Stimulated activated CD4-positive, alpha-beta T cell treated with anti-CD3 and anti-CD28 coated beads, Interleukin-15, amount 100 ng/mL, for 48 hours (primary cell): Measurements from ENCODE around the gene PPIL6.
A peak's percentile ranks its signal among the peaks of the same experiment; 100 is the strongest.

Experiments
- DNase-seq, 2 donors: peaks; one replicate each; pipeline ENCODE4 v3.0.0-alpha.2; 2020; ENCODE audit warnings: low read depth in 2 of 2

PPIL6 gene

DNA sequence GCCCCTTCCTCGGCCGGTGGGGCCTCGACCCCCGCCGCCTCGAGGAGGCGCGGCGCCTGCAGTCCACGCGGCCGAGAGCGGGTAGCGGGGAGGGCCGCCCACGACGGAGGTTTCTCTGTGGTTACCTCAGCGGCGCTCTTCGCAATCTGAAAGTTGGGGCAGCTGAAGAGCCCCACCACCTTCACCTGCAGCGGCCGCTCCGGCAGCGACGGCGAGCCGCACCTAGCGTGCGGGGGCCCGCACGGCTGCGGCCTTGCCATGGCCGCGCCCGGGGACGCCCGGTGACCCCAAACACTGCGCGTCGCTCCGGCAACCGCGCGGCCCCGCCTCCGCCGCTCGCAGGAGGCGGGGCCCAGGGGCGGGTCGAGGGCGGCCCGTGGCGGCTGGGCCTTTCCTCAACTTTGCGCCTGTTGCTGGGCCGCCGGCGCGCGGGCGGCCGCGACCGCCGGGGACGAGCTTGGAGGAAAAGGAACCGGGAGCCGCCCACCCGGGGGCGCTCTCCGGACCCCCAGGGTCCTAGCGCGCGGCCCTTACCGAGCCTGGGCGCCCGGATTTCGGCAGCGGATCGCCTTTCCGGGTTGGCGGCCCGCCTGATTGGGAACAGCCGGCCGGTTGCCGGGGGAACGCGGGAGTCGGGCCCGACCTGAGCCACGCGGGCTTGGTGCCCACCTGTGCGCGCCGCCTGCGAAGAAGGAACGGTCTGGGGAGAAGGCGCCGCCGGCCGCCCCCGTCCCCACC is at the start of gene PPIL6, which contains the start of gene SMPD2:
PPIL6 (minus strand) TSS at position 298 of the 738 bp plus-strand sequence; CDS start at position 260, 38 bp downstream.
SMPD2 (plus strand) TSS at position 394 of the 738 bp plus-strand sequence. CDS start 398 bp downstream, outside the sequence.
- peak; percentile 45 to 62 for DNase-seq

DNA sequence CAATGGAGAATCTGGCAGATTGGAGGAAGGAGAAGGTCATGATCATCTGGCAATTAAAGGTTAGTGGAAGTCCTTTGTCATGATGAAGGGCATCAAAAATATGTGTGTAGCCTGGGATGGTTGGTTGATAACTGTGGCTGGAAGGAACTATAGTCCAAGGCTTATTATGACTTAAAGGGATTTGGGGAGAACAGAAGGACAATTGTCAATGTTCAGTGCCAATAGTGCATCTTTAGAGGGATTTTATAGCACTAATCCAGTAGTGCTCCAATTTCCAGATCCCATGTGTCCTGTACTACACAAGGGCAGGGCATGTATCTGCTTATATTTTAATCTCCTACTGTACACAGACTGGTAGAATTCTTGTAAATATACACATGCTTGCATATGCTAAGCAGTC is 47.6 kb upstream of the PPIL6 start:
- DNase-seq = no peak

DNA sequence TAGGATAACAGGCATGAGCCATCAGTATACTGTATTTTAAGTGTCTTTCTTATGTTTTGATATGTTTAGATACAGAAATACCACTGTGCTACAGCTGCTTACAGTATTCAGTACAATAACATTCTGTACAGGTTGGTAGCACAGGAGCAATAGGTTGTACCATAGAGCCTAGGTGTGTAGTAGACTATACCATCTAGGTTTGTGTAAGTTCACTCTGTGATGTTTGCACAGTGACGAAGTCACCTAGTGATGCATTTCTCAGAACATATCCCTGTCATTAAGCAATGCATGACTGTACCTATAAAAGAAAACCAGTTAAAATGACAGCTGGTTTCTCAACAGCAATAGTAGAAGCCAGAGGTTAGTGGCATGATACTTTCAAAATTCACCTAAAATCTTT is 45.6 kb upstream of the PPIL6 start:
- no peak for DNase-seq

DNA sequence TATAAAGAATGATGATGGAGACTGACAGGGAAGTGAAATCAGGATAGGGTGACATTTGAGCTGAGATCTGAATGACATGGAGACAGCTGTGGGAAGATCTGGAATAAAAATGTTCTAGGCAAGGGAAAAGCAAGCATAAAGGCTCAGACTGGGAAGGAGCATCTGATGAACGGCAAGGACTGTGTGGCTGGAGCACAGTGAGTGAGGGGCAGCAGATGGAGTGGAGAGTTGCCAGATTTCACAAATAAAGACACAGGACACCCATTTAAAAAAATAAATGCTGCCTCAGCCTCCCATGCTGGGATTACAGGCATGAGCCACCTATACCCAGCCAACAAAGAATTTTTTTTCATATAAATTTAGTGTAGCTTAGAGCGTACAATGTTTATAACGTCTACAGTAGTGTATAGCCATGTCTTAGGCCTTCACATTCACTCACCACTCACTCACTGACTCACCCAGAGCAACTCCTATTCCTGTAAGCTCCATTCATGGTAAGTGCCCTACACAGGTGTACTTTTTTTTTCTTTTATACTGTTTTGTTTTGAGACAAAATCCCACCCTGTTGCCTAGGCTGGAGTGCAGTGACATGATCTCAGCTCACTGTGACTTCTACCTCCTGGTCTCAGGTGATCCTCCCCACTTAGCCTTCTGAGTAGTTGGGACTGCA is 45.0 kb upstream of the PPIL6 start:
- no peak for DNase-seq

DNA sequence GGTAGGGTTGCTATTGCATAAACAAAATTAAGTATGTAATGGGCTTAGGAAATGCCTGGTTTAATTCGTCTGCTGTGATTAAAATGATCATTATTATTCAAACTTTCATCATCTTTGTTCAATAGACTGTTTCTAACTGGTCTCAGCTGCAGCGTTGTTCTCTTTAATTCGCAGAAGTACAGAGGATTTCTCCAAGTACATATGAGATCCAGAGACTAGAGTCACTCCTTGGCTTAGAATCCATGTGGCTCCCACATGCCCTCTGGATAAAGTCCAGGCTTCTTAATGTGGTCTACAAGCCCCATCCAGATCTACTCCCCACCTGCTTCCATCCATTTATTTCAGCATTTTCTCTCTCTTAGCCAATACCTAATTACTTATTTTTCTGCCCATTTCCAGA is 43.7 kb upstream of the PPIL6 start:
- no peak for DNase-seq

DNA sequence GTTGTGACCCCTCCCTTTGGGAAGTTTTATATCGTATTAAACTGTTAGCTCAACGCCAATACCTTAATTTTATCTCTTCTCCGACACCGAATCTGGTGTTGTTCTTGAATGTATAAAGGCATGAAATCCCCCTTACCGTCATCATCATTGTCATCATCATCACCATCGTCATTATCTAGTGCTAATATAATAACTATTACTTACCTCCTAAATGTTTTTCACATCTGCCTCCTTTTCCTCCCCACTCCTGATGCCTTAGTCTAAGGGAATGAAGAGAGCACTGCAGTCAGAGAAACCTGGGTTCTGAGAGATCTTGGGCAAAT is 43.3 kb upstream of the PPIL6 start:
- no peak for DNase-seq

DNA sequence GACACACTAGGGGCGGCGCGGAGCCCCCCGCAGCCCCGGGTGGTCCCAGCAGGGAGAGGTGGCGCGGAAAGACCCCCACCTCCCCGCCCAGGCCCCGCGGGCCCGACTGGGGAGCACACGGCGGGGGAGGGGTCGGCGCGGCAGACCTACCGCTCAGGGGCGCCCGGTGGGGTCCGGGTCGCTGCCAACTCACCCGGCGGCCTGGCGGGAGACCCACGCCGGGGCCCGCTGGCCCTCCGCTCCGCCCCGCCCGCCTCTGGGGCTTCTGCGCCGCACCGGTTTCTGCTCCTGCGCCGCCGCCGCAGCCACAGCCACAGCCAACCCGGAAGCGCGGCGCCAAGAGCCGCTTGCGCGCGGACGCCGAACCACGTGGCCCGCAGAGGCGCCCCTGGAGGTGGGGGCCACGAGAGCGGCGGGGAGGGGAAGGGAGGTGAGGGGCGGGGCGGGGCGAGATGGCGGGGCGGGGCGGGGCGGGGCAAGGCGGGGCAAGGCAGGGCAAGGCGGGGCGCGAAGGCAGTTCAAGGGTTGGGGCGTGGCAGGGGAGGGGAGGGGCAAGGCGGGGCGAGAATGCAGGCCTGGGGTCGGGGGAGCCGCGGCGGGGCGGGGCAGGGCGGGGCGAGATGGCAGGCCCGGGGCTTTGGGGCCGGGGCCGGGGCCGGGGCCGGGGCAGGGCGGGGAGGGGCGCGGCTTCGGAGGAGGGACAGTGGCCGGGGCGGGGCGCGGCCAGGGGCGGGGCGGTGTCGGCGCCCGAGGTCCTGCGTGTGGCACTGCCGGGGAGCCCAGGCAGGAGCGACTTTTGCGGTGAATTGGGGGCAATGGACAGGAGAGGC is 42.7 kb upstream of the PPIL6 start, which contains the start of gene ZBTB24:
ZBTB24 (minus strand) TSS at position 315 of the 830 bp plus-strand sequence. CDS start 1,193 bp downstream, outside the sequence.
- peak; percentile 79 to 88 for DNase-seq

DNA sequence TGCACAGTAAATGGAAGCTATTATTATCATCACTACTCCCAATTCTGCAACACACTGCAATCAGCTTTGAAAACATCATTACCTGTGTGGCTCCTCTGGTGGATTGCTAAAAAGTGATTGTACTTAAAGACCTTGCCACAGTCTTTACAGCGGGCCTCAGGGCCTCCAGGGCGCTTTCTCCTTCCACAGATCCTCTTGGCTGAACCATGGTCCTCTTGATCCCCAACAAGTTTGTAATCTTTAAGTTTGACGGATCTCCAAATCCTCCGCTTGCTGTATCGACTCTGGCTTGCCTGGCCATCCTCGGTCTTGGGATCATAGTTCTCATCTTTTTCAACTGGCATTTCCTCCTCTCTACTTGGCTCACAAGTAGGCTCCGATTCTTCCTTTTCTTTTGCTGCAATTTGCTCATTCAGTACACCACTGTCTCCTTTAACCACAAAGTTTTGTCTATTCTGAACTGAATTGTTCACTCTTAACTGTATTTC is 40.6 kb upstream of the PPIL6 start:
- DNase-seq = no peak

DNA sequence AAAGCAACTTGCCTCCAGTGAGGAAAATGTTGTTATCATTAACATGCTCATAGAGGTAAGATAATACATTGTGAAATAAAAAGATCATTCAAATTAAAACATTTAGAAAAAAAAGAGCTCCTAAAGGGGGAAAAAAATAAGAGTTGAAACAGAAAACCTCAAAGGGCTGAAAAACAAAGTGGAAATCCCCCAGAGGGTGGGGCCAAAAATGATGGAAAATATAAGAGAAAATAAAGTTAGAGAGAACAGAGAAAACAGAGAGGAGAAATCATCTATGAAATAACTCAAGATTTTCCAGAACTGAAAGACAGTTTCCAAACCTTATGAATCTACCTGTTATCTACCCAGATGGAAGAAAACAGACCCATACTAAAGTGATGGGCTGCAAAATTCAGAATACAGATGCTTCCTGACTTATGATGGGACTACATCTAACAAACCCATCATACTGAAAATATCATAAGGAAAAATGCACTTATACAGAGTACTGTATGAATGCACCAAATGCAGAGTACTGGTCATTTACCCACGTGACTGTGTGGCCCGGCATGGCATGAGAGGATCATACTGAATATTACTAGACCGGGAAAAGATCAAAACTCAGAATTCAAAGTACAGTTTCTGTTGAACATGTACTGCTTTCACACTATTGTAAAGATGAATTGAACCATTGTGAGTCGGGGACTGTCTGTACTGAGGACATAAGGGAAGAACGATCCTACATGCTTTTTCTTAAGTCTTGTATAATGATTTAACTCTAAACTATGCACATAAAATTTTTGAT is 38.6 kb upstream of the PPIL6 start:
- no peak for DNase-seq

DNA sequence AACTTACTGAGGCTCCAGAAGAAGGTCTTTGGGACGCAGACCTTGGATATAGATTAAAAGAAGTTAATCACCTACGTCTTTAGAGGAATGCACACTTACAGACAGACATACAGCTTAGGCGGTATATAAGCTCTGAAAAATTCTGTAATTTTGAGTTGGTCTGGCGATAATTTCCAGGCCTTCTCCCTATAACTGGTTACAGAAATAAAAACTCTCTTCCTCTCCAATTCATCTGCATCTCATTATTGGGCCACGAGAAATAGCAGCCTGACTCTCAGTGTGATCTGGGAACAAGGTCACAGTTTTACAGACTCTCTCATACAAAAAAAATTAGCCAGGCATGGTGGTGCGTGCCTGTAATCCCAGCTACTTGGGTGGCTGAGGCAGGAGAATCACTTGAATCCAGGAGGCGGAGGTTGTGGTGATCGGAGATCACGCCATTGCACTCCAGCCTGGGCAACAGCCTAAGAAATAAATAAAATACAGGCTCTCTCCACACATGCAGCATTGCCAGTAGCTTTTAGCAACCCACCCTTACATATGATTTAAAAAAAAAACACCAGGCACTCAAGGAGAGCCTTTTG is 37.9 kb upstream of the PPIL6 start:
- DNase-seq = no peak

DNA sequence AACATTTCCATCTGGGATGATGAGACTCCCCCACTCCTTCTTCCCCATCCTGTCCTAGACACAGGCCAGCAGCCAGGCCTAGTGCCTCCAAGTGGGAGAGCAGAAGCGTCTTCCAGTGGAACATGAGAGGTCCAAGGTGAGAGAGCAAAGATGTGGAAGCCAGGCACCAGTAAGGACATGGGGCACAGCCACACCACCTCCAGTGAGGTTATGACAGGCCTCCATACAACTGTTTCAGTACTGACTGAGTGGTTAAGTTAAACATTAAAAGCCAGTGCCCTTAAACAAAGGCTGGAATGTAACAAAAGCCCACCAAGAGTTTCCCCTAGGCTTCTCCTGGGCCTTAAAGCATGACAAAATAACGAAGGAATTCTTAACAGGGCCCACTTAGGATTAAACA is 37.3 kb upstream of the PPIL6 start:
- DNase-seq = no peak

DNA sequence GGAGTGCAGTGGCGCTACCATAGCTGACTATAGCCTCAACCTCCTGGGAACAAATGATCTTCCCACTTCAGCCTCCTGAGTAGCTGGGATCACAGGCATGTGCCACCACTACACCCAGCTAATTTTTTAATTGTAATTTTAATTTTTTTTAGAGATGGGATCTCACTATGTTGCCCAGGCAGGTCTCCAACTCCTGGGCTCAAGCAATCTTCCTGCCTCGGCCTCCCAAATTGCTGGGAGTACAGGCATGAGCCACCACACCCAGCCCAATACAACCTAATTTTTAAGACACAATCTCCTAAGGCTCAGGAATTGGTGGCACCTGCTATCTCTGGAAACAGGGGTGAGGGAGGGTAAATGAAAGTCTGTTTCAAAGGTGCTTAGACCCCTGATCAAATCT is 36.8 kb upstream of the PPIL6 start:
- DNase-seq = no peak

DNA sequence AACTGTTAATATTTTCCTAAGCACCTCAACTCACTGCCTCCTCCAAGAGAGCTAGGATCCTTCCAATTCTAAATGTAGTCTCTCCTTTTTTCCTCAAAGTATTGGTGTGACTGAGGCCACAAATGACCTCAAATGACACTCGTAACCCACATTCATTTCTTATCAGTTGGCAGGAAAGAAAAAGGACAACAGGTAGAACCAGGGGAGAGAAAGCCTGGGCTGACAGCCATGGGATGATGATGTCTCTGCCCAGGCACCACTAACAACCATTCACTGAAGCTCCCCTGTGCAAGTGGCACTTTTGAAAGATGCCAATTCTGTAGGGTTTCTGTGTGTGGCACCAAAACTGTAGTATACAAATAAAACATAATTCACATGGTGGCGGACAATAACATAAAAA is 35.2 kb upstream of the PPIL6 start:
- no peak for DNase-seq

DNA sequence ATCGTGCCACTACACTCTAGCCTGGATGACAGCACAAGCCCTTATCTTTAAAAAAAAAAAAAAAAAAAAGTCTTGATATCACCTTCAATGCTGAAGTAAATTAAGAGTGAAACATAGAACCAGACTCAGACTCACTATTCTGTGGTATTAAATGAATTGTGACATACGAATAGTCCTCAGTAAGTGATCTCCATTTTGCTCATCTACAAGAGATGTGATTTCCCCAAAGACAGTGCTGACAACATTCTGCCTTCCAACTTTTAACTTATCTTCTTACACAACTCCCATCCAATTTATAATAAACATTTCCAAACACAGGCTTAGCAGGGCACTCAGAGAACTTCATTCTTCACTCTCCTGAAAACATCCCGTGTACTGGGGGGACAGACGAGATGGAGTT is 34.6 kb upstream of the PPIL6 start:
- no peak for DNase-seq

DNA sequence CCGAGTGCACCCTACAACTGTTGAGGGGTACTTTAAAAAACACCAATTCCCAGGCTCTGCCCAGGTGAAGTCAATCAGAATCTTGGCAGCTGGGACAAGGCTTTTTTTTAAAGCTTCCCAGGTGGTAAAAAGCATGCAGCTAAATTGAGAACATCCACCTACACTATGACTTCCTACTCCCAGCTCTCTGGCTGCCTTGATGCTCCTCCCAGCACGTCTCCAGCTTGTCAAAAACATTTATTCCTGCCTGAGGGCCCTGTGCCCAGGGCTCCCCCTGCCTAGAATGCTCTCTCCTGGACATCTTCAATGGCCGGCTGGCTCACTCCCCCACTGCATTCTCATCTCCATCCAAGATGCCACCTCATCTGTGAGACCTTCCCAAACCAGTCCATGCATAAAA is 32.7 kb upstream of the PPIL6 start:
- no peak for DNase-seq

DNA sequence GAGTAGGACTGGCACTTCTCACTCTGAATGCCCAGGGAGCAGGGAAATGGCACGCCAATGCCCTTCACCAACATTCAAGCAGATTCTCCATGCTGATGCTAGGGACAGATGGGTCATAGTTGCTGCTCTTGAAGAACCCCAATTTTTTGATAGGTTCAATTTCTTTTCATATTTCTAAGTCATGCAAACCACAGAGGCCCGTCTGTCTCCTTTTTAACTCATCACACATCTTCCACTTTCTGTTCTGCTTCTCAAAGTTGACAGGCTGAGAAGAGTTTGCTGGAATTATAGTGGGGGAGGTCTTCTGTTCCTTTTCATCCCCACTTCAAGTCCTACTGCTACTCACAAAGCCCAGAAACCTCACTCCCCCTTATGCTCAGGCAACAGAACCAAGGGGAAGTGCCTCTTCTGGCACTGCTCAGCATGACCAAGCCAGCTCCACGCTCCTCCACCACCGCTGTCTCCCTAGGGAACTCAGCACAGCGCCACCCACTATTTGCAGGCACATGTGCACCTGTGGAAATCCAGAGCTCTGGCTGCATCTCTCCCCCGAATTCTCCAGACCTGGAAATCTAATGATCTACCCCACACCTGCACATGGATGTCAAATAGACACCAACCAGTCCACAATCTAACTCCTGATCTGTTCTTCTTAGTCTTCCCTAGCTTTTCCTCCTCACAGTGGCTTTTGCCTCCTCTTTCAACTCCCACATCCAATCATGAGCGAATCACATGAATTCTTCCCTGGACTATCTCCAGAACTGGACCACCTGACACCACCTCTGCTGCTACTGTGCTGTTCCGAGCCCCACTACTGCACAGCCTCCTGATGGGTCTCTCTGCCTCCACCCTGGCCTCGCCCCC is 31.9 kb upstream of the PPIL6 start:
- no peak for DNase-seq

DNA sequence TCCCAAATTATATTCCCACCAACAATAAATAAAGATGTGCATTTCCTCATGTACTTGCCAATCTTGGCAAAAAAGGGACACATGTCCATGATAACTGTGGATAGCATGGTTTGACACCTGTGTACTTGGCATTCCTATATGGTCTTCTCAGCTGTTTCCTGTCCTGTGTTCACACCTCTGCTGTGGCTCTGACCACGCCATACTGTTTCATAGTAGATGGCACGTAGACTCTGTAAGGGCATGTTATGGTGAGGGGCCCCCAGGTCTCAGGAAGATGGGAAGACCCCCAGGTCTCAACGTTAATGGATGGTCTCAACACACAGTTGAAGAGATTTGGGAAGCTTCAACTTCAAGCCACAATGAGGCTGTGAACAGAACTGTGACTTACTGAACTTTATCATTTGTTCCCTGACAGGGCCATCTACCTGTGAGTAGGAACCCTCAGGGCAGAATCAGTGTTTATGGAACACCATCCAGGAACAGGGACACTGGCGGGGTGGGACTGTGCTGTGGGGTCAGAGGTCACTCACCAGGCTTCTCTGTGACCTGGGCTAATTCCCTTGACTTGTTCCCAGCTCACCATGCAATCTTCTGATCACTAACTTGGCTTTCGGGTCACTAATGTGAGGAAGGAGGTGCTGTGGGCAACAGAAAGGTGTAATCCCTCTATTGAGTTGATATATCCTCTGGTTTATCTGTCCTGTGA is 30.8 kb upstream of the PPIL6 start:
- DNase-seq = no peak

DNA sequence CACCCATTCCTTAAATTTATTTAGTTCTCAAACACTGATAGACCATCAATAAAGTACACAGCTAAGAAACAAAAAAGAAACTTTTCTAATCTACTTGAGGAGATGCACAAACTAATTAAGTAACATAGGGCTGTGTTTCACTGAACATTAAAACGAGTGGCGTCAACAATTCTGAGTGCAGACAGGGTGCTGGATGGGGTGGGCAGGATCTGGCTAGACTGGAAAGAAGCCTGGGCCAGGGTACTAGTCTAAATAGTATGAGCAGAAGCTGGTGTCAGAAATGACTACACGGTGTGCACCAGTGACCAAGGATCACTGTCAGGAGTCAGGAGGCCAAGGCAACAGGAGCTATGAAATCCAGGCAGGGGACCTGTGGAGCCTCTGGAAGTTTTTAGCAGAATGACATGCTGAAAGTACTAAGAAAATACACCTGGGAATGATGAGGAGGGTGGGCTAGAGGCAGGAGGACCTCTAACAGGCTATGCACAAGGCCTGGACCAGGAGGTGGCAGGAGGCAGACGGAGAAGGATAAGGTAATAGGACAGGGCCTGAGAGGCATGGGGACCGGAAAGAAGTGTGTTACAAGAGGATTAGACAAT is 29.3 kb upstream of the PPIL6 start:
- no peak for DNase-seq

DNA sequence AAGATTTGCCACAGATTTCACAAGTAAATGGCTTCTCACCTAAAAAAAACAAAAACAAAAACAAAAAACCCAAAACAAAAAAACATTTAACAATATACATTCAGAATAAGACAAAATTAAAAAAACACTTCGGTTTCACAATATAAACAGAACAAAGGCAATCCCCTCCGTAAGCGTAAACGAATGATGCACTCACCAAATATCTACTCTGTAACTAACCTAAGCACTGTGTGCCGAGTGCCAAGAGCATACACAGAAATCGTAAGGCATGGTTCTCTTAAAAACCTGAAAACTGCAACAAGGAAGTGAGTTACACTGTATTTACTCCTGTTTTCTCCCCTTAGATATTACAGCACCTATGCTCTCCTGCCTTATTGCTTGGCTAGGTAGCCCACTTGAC is 27.3 kb upstream of the PPIL6 start:
- DNase-seq = no peak
